Epithelial cell of proximal tubule (primary cell): ENCODE measurements around the gene ULBP3. TPM values are rescaled to one million over a fixed set of nuclear protein-coding genes. Genes with fewer than 3 reads are reported as not detected.

Experiments
- DNase-seq: peaks from one replicate; pipeline ENCODE4 v3.0.0-alpha.2; 2011; ENCODE audit warnings: low read depth
- H3K4me3 ChIP-seq: 2 replicates; pipeline ENCODE4 v1.5.1; 2011; ENCODE audit warnings: low read depth, mild to moderate bottlenecking, low read length
- CTCF ChIP-seq: conservative IDR thresholded peaks from 2 replicates; pipeline ENCODE4 v1.5.1; 2012; ENCODE audit warnings: low read depth, mild to moderate bottlenecking, low read length
- total RNA-seq: library from RNA; depleted of rRNA; stranded (reverse); fragments of >200 nt; gene quantifications from 2 replicates; pipeline ENCODE4 v1.2.3, GENCODE V29; 2015

Gene ULBP3
- total RNA-seq, 1 donor from 2014 or later, result 8.2 TPM

GRCh38 chr6:150057501-150057951, 11.4 kb downstream of the ULBP3 start:
- TF ChIP-seq CTCF, result no peak
- DNase-seq, result no peak
- H3K4me3 ChIP-seq, result no peak overlapping the region

GRCh38 chr6:150056916-150057315, 12.0 kb downstream of the ULBP3 start:
- no peak for TF ChIP-seq CTCF
- H3K4me3 ChIP-seq, result no peak overlapping the region
- DNase-seq, result no peak

DNA sequence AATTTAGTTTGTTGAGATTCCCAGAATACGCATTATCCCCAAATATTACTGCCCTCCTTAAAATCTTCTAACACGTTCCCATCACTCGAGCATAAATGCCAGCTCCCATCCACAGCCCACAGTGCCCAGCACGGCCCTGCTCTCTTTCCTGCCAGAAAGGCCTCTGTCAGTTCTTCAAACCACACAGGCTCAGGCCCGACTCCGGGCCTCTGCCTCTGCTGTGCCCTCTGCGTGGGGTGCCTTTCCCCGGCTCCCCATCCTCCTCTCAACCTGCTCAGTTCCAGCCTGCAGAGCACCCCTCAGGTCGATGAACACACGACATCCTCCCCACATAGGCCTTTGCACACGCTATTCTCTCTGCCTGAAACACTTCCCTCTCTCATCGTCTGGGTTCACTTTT, 12.8 kb downstream of the ULBP3 start:
- DNase-seq, result no peak
- TF ChIP-seq CTCF, result no peak
- H3K4me3 ChIP-seq, result no peak overlapping the region

- no peak for TF ChIP-seq CTCF
- no peak for DNase-seq
- H3K4me3 ChIP-seq, result no peak overlapping the region
Observed at GRCh38 chr6:150055131-150055530, 13.8 kb downstream of the ULBP3 start.

DNA sequence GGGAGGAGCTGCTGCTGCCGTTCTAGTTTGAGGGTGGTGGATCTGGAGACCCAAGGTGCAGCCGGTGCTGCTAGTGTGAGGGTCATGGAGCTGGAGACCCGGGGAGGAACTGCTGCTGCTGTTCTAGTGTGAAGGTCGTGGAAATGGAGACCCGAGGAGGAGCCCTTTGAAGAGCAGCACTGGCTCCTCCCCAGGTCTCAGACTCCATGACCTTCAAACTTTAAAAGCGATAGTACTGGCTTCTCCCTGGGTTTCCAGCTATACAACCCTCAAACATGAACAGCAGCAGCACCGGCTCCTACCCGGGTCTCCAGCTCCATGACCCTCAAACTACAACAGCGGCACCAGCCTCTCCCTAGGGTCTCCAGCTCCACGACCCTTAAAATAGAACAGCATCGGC, 15.5 kb downstream of the ULBP3 start:
- no peak for TF ChIP-seq CTCF
- DNase-seq, result no peak
- H3K4me3 ChIP-seq, result no peak overlapping the region

DNA sequence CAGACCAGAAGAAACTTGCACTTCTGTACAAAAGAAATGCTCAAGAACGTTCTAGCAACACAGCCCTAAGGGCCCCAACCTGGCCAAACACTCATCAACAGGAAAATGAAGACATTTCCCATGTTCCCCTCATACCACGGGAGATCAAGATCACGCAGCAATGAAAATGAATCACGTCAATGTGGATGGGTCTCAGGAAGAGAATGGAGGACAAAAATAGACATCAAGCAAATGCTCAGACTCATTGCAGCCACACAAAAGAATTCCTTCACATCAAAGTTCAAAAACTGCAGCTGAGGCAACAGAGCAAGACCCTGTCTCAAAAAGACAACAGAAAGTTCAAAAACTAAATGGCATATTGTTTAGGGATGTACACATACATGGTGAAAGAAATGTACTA, 18.1 kb downstream of the ULBP3 start:
- TF ChIP-seq CTCF, result no peak

DNA sequence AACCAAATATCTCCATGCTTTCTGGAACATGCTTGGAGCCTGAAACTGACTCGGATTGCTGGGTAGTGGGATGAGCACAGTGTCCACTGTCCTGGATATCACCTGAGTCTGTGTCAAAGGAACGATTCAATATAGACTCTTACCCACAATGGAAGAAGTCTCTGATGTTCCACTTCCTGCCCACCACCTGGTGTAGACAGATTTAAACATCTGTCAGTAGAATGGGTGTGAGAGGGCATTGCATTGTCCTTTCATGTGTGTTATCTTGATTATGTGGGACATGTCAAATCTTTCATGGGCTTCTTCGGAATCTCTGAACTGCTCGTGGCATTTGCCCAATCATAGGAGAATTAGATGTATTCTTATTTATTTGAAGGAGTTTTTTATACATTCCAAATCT, 20.8 kb downstream of the ULBP3 start:
- H3K4me3 ChIP-seq, result no peak overlapping the region
- TF ChIP-seq CTCF, result no peak
- no peak for DNase-seq

More for the DNA sequence above, 18.1 kb downstream of the ULBP3 start:
- H3K4me3 ChIP-seq, result no peak overlapping the region
- no peak for DNase-seq
